Measurements from ENCODE around the gene NFASC.

- TF ChIP-seq CTCF (IDR thresholded peaks at IDR 0.05; ENCODE audit: low read depth, low read length) (no peak), EZH2phosphoT487 (IDR thresholded peaks at IDR 0.05; ENCODE audit: low read depth) (no peak)
These were observed 10.8 kb upstream of the NFASC start for GRCh38 chr1:204859861-204860267.
